ENCODE results near the gene ENO2.

- TF ChIP-seq CTCF (IDR thresholded peaks at IDR 0.05; ENCODE audit: low read depth, low read length, missing input control) = no peak
- TF ChIP-seq TAF1 (conservative IDR thresholded peaks at IDR 0.05) = no peak
Observed at GRCh38 chr12:6916426-6917200, 2.2 kb downstream of the ENO2 start.
